Endothelial cell of hepatic sinusoid (primary cell): ENCODE results near the gene CIROP.
"Not testable (repeated sequence)": the region's sequence is repeated elsewhere in the genome, so short reads cannot be mapped to it uniquely, and the experiment has no call there.

ENCODE experiments used
- in situ Hi-C: cut with HindIII; loops from 2 replicates; pipeline ENCODE4 v1.10.0; 2017; ENCODE audit warnings: low sequenced_read_pairs

The CIROP gene

GRCh38 chr14:23115039-23115731 is 10.4 kb upstream of the CIROP start:
- in situ Hi-C loops, result loop anchor here (5.0 kb wide), 1 partner anchor 72 kb away; no protein-coding TSS in a partner anchor

- in situ Hi-C loops, result loop anchor here (5.0 kb wide), 1 partner anchor 73 kb away; no protein-coding TSS in a partner anchor
Measured at GRCh38 chr14:23114669-23115038, 9.9 kb upstream of the CIROP start.

GRCh38 chr14:23114120-23114458 is 9.3 kb upstream of the CIROP start:
- in situ Hi-C loops, result no loop called here

GRCh38 chr14:23113431-23114119 is 8.8 kb upstream of the CIROP start:
- in situ Hi-C loops, result no loop called here

GRCh38 chr14:23112359-23113178 is 7.8 kb upstream of the CIROP start:
- in situ Hi-C loops, result no loop called here

- in situ Hi-C loops, result no loop called here
Measured at GRCh38 chr14:23110579-23111365, 6.0 kb upstream of the CIROP start.

- in situ Hi-C loops, result no loop called here
Measured at GRCh38 chr14:23109769-23110168, 5.0 kb upstream of the CIROP start.

GRCh38 chr14:23108169-23108568 is 3.4 kb upstream of the CIROP start:
- in situ Hi-C loops, result not testable (repeated sequence)

- in situ Hi-C loops, result not testable (repeated sequence)
Measured at GRCh38 chr14:23107620-23108019, 2.8 kb upstream of the CIROP start.

GRCh38 chr14:23106747-23107045 is 1.9 kb upstream of the CIROP start:
- in situ Hi-C loops, result no loop called here

- in situ Hi-C loops, result no loop called here
Measured at GRCh38 chr14:23105348-23105824, 597 bp upstream of the CIROP start.

GRCh38 chr14:23104070-23104590 is 659 bp downstream of the CIROP start:
- in situ Hi-C loops, result no loop called here

- in situ Hi-C loops, result no loop called here
Measured at GRCh38 chr14:23103581-23103980, 1.2 kb downstream of the CIROP start.

- in situ Hi-C loops, result no loop called here
Measured at GRCh38 chr14:23102801-23103200, 2.0 kb downstream of the CIROP start.

GRCh38 chr14:23101986-23102625 is 2.7 kb downstream of the CIROP start:
- in situ Hi-C loops, result no loop called here

GRCh38 chr14:23101213-23101970 is 3.4 kb downstream of the CIROP start:
- in situ Hi-C loops, result no loop called here

- in situ Hi-C loops, result no loop called here
Measured at GRCh38 chr14:23099212-23099861, 5.5 kb downstream of the CIROP start.

GRCh38 chr14:23097786-23098185 is 7.0 kb downstream of the CIROP start:
- in situ Hi-C loops, result no loop called here
